GM18499 (cell line): ENCODE measurements around the gene ELF4.

ENCODE experiments used
- ATAC-seq: cut with Tn5 transposase; IDR thresholded peaks from one replicate; pipeline ENCODE4 v1.9.1; 2021; ENCODE audit warnings: moderate number of reproducible peaks; ENCODE audit not compliant: insufficient read depth, unreplicated experiment

ELF4 gene

DNA sequence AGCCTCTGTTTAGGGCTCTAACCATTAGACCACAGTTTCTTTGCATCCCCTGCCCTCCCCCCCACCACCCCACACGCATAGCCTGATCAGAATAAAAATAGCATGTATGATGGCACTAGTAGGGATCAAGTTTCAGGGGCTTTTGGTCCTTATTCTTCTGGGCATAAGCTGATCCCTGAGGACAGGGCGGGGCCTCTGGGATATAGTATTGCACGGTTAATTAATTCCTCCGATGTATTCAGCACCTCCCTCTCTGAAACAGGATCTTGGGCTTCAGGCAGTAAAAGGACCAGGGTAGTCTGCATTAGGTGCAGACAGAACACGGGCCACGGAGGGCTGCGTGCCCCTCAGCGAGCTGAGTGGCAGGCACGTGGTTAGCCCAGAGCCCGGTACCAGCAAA, 57.1 kb downstream of the ELF4 start:
- no peak for ATAC-seq

GRCh38 chrX:130051176-130051845, 59.0 kb downstream of the ELF4 start:
- ATAC-seq, result no peak

DNA sequence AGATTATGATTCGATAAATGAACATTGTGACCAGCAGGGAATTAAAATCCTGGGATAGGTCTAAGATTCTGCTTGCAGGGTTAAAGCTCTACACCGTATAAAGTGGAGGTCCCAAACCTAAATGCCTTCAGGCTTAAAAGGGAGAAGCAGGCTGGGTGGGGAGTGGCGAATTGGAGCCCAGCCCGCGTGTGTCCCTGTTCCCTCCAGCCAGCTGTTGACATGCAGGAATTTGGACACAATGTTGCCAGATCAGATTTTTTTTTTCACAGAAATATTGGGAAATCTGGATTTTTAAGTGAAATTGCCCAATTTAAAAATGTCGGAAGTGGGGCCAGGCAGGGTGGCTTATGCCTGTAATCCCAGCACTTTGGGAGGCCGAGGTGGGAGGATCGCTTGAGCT, 60.5 kb downstream of the ELF4 start:
- no peak for ATAC-seq

DNA sequence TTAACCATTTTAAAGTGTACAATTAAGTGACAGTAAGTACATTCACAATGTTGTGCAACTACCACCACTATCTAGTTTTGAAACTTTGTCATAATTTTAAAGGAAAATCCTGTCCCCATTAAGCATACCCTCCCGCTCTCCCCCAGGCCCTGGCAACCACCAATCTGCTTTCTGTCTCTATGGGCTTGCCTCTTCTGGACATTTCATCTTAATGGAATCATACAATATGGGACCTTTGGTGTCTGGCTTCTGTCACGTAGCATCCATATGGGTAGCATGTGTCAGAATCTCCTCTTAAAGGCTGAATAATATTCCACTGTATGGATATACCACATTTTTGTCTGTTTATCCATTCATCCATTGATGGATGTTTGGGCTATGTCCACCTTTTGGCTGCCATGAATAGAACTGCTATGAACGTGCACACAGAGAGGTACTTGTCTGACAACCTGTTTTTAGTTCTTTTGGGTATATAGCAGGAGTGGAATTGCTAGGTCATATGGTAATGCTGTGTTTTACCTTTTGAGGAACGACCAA, 61.5 kb downstream of the ELF4 start:
- ATAC-seq, result no peak

DNA sequence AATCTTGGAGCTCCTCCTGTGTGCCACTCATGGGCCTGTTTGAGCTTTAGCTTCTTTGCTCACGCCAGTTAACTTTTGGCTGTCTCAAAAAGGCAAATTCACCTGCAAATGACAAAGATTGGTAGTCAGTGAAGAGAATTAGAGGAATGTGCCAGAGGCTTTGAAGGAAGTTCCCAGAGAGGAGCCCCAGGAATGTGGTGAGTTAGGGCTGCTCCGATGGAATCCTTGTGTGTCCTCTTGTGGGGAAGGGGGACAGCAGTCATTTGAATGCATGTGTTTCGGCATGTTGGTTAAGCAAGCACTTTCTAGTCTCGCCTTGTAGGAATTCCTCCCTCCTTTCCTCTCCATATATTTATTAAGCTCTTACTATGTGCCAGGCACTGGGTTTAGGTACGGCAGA, 62.9 kb downstream of the ELF4 start:
- no peak for ATAC-seq

DNA sequence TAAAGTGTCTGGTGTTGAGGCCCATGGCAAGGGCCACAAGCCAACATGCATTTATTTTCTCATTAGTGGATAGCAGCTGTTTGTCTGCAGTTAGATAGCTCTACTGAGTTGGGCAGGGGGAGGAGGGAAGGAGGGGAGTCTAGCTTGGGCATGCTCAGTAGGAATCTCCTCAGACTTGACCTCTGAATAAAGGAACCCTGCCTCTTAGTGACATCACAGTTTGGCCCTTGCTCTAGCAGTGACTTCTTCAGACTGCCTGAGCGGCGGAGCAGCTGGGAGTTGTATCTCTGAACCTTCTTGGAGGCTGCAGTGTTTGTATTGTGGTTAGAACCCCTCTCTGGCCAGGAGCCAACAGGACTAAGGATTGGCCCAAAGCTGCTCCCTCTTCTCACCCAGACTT, 70.5 kb downstream of the ELF4 start:
- no peak for ATAC-seq

DNA sequence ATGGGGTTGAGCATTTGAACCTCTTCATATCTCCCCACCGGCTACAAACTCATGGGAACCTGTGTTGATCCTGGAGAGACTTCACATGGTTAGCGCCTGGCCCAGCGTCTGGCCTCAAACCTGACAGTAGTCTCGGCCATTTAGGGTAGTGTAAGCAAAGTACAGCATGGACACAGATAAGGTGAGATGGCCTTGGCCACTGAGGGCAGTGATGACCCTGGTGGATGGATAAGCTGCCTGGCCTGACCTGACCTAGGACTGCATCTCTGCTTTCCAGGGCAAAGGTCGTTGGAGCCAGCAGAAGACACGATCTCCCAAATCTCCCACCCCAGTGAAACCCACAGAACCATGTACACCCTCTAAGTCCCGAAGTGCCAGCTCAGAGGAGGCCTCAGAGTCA, 76.1 kb downstream of the ELF4 start:
- ATAC-seq, result no peak

GRCh38 chrX:130032552-130032951, 77.7 kb downstream of the ELF4 start:
- no peak for ATAC-seq

- no peak for ATAC-seq
Measured at GRCh38 chrX:130030826-130031225, 79.5 kb downstream of the ELF4 start.

- ATAC-seq, result no peak
Measured at GRCh38 chrX:130028196-130028595, 82.1 kb downstream of the ELF4 start.

DNA sequence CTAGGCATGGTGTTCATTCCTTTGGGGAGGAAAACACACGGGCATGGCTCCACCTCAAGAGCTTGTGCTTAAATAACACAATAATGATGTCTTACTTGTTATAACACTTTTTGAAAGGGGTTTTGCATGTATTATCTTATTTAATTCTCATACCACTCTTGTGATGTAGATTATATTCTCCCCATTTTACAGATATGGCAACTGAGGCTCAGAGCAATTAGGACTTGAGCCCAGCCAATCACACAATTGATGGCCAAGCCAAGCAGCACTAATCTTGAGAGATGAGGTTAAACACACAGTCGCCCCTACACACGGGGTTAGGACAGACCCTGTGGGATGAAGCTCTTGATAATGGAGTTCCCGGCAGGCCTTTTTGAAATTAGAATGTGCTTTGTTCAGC, 82.7 kb downstream of the ELF4 start:
- no peak for ATAC-seq

GRCh38 chrX:130025256-130025655, 85.0 kb downstream of the ELF4 start:
- no peak for ATAC-seq

- ATAC-seq, result peak; percentile 97
Measured at GRCh38 chrX:130024127-130024526, 86.2 kb downstream of the ELF4 start.

- ATAC-seq, result no peak
Measured at GRCh38 chrX:130020661-130021324, 89.5 kb downstream of the ELF4 start.

DNA sequence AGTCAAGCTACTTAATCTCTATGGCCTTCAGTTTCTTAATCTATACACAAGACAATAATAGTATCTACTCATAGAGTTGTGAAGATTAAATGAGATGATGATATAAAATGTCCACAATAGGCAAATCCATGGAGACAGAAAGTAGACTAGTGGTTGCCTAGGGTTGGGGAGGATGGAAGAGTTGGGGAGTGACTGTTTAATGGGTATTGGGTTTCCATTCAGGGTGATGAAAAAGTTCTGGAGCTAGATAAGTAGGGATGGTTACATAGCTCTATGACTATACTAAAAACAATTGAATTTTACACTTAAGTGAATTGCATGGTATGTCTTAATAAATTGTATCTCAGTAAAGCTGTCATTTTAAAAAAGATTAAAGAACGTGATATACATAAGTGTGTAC, 92.2 kb downstream of the ELF4 start:
- ATAC-seq, result no peak

DNA sequence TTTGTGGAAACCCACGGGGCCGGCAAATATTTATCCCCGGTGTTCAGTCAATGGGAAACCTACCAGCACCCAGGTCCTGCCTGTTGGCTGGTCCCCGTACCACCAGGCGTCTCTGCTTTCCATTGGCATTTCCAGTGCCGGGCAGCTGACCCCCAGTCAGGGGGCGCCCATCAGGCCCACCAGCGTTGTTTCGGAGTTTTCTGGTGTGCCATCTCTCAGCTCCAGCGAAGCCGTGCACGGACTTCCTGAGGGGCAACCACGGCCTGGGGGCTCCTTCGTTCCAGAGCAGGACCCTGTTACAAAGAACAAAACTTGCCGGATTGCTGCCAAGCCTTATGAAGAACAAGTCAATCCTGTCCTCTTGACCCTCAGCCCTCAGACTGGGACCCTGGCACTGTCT, 95.1 kb downstream of the ELF4 start:
- no peak for ATAC-seq
